Smooth muscle cell (in vitro differentiated cells): ENCODE results near the gene KRTAP4-2. TPM values are rescaled to one million over a fixed set of nuclear protein-coding genes. Genes with fewer than 3 reads are reported as not detected.

ENCODE experiments used
- polyA plus RNA-seq: library from polyadenylated mRNA; unstranded; fragments of >200 nt; fragmentation: Nextera tagmentation; extraction: Ambion mirVana; gene quantifications from 2 replicates; pipeline ENCODE4 v1.2.1, GENCODE V29; 2016
- small RNA-seq: library from RNA; depleted of rRNA; stranded (forward); fragments of <200 nt; gene quantifications from one replicate; pipeline ENCODE3, GENCODE V24; 2014
- total RNA-seq: library from RNA; depleted of rRNA; stranded (reverse); fragments of >200 nt; gene quantifications from 2 replicates; pipeline ENCODE4 v1.2.3, GENCODE V29; 2014

KRTAP4-2 gene
- total and polyA plus RNA-seq, 2 experiments from 2014 or later = not detected

Small RNAs within 50 kb of the gene (small RNA-seq; reads per million reads assigned to genes)
- not detected for gene KRTAP4-17P

Other genes with a start within 250 kb of the KRTAP4-2 start
Only the 30 nearest of the 41 such genes appear.
- 3.0 TPM in 1 of 2 replicates, not detected in the other for gene KRTAP1-5, start 151.0 kb downstream of the KRTAP4-2 start, total RNA-seq
- gene KRTAP1-5, start 151.0 kb downstream of the KRTAP4-2 start, polyA plus RNA-seq = 1.1 TPM in 1 of 2 replicates, not detected in the other
- gene KRTAP1-4, start 148.0 kb downstream of the KRTAP4-2 start, total RNA-seq = not detected in 2 replicates
- gene KRTAP1-4, start 148.0 kb downstream of the KRTAP4-2 start, polyA plus RNA-seq = not detected in 2 replicates
- not detected in 2 replicates for gene KRTAP1-3, start 143.3 kb downstream of the KRTAP4-2 start, total RNA-seq
- not detected in 2 replicates for gene KRTAP1-3, start 143.3 kb downstream of the KRTAP4-2 start, polyA plus RNA-seq
- gene KRTAP1-1, start 136.8 kb downstream of the KRTAP4-2 start, total RNA-seq = not detected in 2 replicates
- gene KRTAP1-1, start 136.8 kb downstream of the KRTAP4-2 start, polyA plus RNA-seq = not detected in 2 replicates
- not detected in 2 replicates for gene KRTAP2-1, start 130.9 kb downstream of the KRTAP4-2 start, total RNA-seq
- not detected in 2 replicates for gene KRTAP2-1, start 130.9 kb downstream of the KRTAP4-2 start, polyA plus RNA-seq
- not detected in 2 replicates for gene KRTAP2-2, start 123.0 kb downstream of the KRTAP4-2 start, total RNA-seq
- gene KRTAP2-2, start 123.0 kb downstream of the KRTAP4-2 start, polyA plus RNA-seq = not detected in 2 replicates
- gene KRTAP2-3, start 118.1 kb downstream of the KRTAP4-2 start, total RNA-seq = 3.5 and 17.3 TPM in 2 replicates
- gene KRTAP2-3, start 118.1 kb downstream of the KRTAP4-2 start, polyA plus RNA-seq = 21.0 and 71.9 TPM in 2 replicates
- not detected in 2 replicates for gene KRTAP2-4, start 112.3 kb downstream of the KRTAP4-2 start, total RNA-seq
- gene KRTAP2-4, start 112.3 kb downstream of the KRTAP4-2 start, polyA plus RNA-seq = 0.38 TPM in 1 of 2 replicates, not detected in the other
- gene KRTAP4-7, start 94.1 kb downstream of the KRTAP4-2 start, total RNA-seq = not detected in 2 replicates
- gene KRTAP4-7, start 94.1 kb downstream of the KRTAP4-2 start, polyA plus RNA-seq = not detected in 2 replicates
- gene KRTAP4-8, start 80.1 kb downstream of the KRTAP4-2 start, total RNA-seq = not detected in 2 replicates
- 0.56 TPM in 1 of 2 replicates, not detected in the other for gene KRTAP4-8, start 80.1 kb downstream of the KRTAP4-2 start, polyA plus RNA-seq
- gene KRTAP4-16, start 76.0 kb downstream of the KRTAP4-2 start, total RNA-seq = not detected in 2 replicates
- not detected in 2 replicates for gene KRTAP4-16, start 76.0 kb downstream of the KRTAP4-2 start, polyA plus RNA-seq
- 1.7 TPM in 1 of 2 replicates, not detected in the other for gene KRTAP4-9, start 72.8 kb downstream of the KRTAP4-2 start, total RNA-seq
- gene KRTAP4-9, start 72.8 kb downstream of the KRTAP4-2 start, polyA plus RNA-seq = not detected in 2 replicates
- gene KRTAP4-11, start 59.8 kb downstream of the KRTAP4-2 start, total RNA-seq = not detected in 2 replicates
- gene KRTAP4-11, start 59.8 kb downstream of the KRTAP4-2 start, polyA plus RNA-seq = not detected in 2 replicates
- not detected in 2 replicates for gene KRTAP4-12, start 54.0 kb downstream of the KRTAP4-2 start, total RNA-seq
- not detected in 2 replicates for gene KRTAP4-12, start 54.0 kb downstream of the KRTAP4-2 start, polyA plus RNA-seq
- gene KRTAP4-6, start 37.7 kb downstream of the KRTAP4-2 start, total RNA-seq = not detected in 2 replicates
- not detected in 2 replicates for gene KRTAP4-6, start 37.7 kb downstream of the KRTAP4-2 start, polyA plus RNA-seq
- gene KRTAP4-5, start 28.4 kb downstream of the KRTAP4-2 start, total RNA-seq = not detected in 2 replicates
- not detected in 2 replicates for gene KRTAP4-5, start 28.4 kb downstream of the KRTAP4-2 start, polyA plus RNA-seq
- not detected in 2 replicates for gene KRTAP4-4, start 17.5 kb downstream of the KRTAP4-2 start, total RNA-seq
- not detected in 2 replicates for gene KRTAP4-4, start 17.5 kb downstream of the KRTAP4-2 start, polyA plus RNA-seq
- gene KRTAP4-3, start 10.0 kb downstream of the KRTAP4-2 start, total RNA-seq = not detected in 2 replicates
- not detected in 2 replicates for gene KRTAP4-3, start 10.0 kb downstream of the KRTAP4-2 start, polyA plus RNA-seq
- gene KRTAP4-1, start 6.7 kb upstream of the KRTAP4-2 start, total RNA-seq = not detected in 2 replicates
- not detected in 2 replicates for gene KRTAP4-1, start 6.7 kb upstream of the KRTAP4-2 start, polyA plus RNA-seq
- not detected in 2 replicates for gene KRTAP9-1, start 11.7 kb upstream of the KRTAP4-2 start, total RNA-seq
- not detected in 2 replicates for gene KRTAP9-1, start 11.7 kb upstream of the KRTAP4-2 start, polyA plus RNA-seq
- gene KRTAP9-2, start 48.4 kb upstream of the KRTAP4-2 start, total RNA-seq = not detected in 2 replicates
- not detected in 2 replicates for gene KRTAP9-2, start 48.4 kb upstream of the KRTAP4-2 start, polyA plus RNA-seq
- not detected in 2 replicates for gene KRTAP9-3, start 54.2 kb upstream of the KRTAP4-2 start, total RNA-seq
- gene KRTAP9-3, start 54.2 kb upstream of the KRTAP4-2 start, polyA plus RNA-seq = not detected in 2 replicates
- gene KRTAP9-8, start 59.8 kb upstream of the KRTAP4-2 start, total RNA-seq = not detected in 2 replicates
- gene KRTAP9-8, start 59.8 kb upstream of the KRTAP4-2 start, polyA plus RNA-seq = not detected in 2 replicates
- not detected in 2 replicates for gene KRTAP9-4, start 71.5 kb upstream of the KRTAP4-2 start, total RNA-seq
- gene KRTAP9-4, start 71.5 kb upstream of the KRTAP4-2 start, polyA plus RNA-seq = not detected in 2 replicates
- not detected in 2 replicates for gene KRTAP9-9, start 77.2 kb upstream of the KRTAP4-2 start, total RNA-seq
- not detected in 2 replicates for gene KRTAP9-9, start 77.2 kb upstream of the KRTAP4-2 start, polyA plus RNA-seq
- gene KRTAP9-6, start 87.2 kb upstream of the KRTAP4-2 start, total RNA-seq = not detected in 2 replicates
- not detected in 2 replicates for gene KRTAP9-6, start 87.2 kb upstream of the KRTAP4-2 start, polyA plus RNA-seq
- not detected in 2 replicates for gene KRTAP9-7, start 97.5 kb upstream of the KRTAP4-2 start, total RNA-seq
- not detected in 2 replicates for gene KRTAP9-7, start 97.5 kb upstream of the KRTAP4-2 start, polyA plus RNA-seq
- gene KRTAP29-1, start 124.6 kb upstream of the KRTAP4-2 start, total RNA-seq = not detected in 2 replicates
- gene KRTAP29-1, start 124.6 kb upstream of the KRTAP4-2 start, polyA plus RNA-seq = not detected in 2 replicates
- not detected in 2 replicates for gene KRTAP16-1, start 131.1 kb upstream of the KRTAP4-2 start, total RNA-seq
- gene KRTAP16-1, start 131.1 kb upstream of the KRTAP4-2 start, polyA plus RNA-seq = not detected in 2 replicates
- gene KRTAP17-1, start 137.5 kb upstream of the KRTAP4-2 start, total RNA-seq = not detected in 2 replicates
- not detected in 2 replicates for gene KRTAP17-1, start 137.5 kb upstream of the KRTAP4-2 start, polyA plus RNA-seq